Peyer's patch (tissue), 4 donors: Measurements from ENCODE around the gene RBM23.

ENCODE experiments used
- CTCF ChIP-seq, 6 experiments: fragments of 450-650 bp in 4 of 6; fragments of 200-600 bp in 2 of 6; sonication (generic) in 1 of 6; IDR thresholded peaks; one replicate each; pipeline ENCODE4 v1.5.1; 2017 to 2019; ENCODE audit warnings: antibody characterized with exemption in 6 of 6, mild to moderate bottlenecking in 3 of 6, moderate library complexity in 1 of 6
- POLR2A ChIP-seq, 2 donors: fragments of 450-650 bp; IDR thresholded peaks; one replicate each; pipeline ENCODE4 v1.5.1; 2017; ENCODE audit warnings: antibody characterized with exemption in 2 of 2, mild to moderate bottlenecking in 2 of 2, moderate library complexity in 2 of 2

GRCh38 chr14:22852940-22853767 is 65.8 kb downstream of the RBM23 start:
- TF ChIP-seq CTCF (IDR thresholded peaks at IDR 0.05) (peak; percentile 88 to 98 (median 98)), POLR2A (IDR thresholded peaks at IDR 0.05) (no peak)
